ENCODE measurements around the gene JMY. TPM values are rescaled to one million over a fixed set of nuclear protein-coding genes. Genes with fewer than 3 reads are reported as not detected.

JMY gene
- total RNA-seq, 1 experiment from 2014 or later, result 15.6 TPM

DNA sequence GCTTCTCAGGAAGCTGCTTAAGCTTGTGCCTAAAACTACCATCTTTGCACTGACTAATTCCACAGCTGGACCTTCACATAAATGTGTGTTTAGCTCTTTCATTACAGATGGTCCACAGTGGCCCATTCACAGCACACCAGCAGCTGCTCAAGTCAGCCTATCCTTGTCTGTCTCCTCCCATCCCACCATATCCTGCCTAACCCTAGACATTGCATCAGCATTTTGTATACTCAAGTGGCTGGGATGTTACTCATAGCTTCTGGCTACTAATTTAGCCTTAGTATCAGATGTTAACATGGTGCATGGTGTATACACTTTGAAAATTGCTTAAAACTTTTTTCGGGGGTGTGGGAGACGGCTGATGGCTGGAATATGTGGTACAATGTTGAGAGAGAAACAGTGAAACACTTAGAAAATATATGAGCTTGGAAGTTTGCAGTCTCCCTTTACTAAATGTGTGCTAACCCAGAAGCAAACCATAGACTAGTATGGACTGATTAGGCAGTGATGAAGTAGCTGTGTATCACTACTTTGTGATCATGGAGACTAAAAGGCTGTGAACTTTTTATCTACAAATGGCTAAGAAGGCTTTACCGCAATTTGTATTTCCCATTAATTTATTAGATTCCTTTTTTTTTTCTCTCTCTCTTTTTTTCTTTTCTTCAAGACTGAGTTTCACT is 83.1 kb downstream of the JMY start (continued):
- TF ChIP-seq, protein P1, sequence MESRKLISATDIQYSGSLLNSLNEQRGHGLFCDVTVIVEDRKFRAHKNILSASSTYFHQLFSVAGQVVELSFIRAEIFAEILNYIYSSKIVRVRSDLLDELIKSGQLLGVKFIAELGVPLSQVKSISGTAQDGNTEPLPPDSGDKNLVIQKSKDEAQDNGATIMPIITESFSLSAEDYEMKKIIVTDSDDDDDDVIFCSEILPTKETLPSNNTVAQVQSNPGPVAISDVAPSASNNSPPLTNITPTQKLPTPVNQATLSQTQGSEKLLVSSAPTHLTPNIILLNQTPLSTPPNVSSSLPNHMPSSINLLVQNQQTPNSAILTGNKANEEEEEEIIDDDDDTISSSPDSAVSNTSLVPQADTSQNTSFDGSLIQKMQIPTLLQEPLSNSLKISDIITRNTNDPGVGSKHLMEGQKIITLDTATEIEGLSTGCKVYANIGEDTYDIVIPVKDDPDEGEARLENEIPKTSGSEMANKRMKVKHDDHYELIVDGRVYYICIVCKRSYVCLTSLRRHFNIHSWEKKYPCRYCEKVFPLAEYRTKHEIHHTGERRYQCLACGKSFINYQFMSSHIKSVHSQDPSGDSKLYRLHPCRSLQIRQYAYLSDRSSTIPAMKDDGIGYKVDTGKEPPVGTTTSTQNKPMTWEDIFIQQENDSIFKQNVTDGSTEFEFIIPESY (IDR thresholded peaks at IDR 0.05; ENCODE audit: extremely low read depth, insufficient replicate concordance, low read length), result no peak

GRCh38 chr5:79329453-79329852 is 93.5 kb downstream of the JMY start:
- no peak for ATAC-seq
- POLR2A ChIA-PET, result no interaction called here

More at GRCh38 chr5:79329453-79329852, 93.5 kb downstream of the JMY start:
- TF ChIP-seq, protein P2, sequence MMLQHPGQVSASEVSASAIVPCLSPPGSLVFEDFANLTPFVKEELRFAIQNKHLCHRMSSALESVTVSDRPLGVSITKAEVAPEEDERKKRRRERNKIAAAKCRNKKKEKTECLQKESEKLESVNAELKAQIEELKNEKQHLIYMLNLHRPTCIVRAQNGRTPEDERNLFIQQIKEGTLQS (IDR thresholded peaks at IDR 0.05), result no peak
- TF ChIP-seq CEBPB (IDR thresholded peaks at IDR 0.05; ENCODE audit: low read depth), result no peak
- TF ChIP-seq POLR2A (IDR thresholded peaks at IDR 0.05; ENCODE audit: borderline replicate concordance, extremely low read depth, insufficient read depth, insufficient read length), result no peak
- no peak for TF ChIP-seq FOSL1 (IDR thresholded peaks at IDR 0.05; ENCODE audit: low read depth)
- TF ChIP-seq SRF (IDR thresholded peaks at IDR 0.05; ENCODE audit: low read depth), result no peak
- no peak for TF ChIP-seq EZH2phosphoT487 (IDR thresholded peaks at IDR 0.05; ENCODE audit: borderline replicate concordance)
- TF ChIP-seq CBX3 (IDR thresholded peaks at IDR 0.05; ENCODE audit: low read depth), result no peak
- no peak for TF ChIP-seq TCF7L2 (IDR thresholded peaks at IDR 0.05; ENCODE audit: borderline replicate concordance, extremely low read depth, insufficient read depth, insufficient read length)
- TF ChIP-seq JUND (IDR thresholded peaks at IDR 0.05), result no peak
- TF ChIP-seq YY1 (IDR thresholded peaks at IDR 0.05; ENCODE audit: extremely low read depth, insufficient replicate concordance, low read depth, low read length), result no peak
- TF ChIP-seq MAX (IDR thresholded peaks at IDR 0.05), result no peak
- TF ChIP-seq EGR1 (IDR thresholded peaks at IDR 0.05; ENCODE audit: low read depth), result no peak
- no peak for TF ChIP-seq RAD21 (IDR thresholded peaks at IDR 0.05; ENCODE audit: low read depth)
- TF ChIP-seq POLR2AphosphoS5 (IDR thresholded peaks at IDR 0.05; ENCODE audit: low read depth, low read length), result no peak
- TF ChIP-seq SIN3A (IDR thresholded peaks at IDR 0.05; ENCODE audit: low read depth), result no peak
- TF ChIP-seq EZH2 (IDR thresholded peaks at IDR 0.05), result no peak
- TF ChIP-seq SP1 (IDR thresholded peaks at IDR 0.05; ENCODE audit: low read depth), result no peak
- no peak for TF ChIP-seq REST (IDR thresholded peaks at IDR 0.05; ENCODE audit: low read depth)
- Histone ChIP-seq H3K27ac (ENCODE audit: low read depth, low read length) (no peak overlapping the region), H3K9me3 (ENCODE audit: control insufficient read depth in 1 of 2, insufficient read depth in 1 of 2, low read depth in 1 of 2, low read length in 2 of 2) (no peaks in the 10 kb centered on the region), H3K9ac (ENCODE audit: low read length) (no peak overlapping the region), H4K20me1 (ENCODE audit: insufficient read depth) (no peaks in the 10 kb centered on the region), H3K79me2 (ENCODE audit: insufficient read depth, low read length) (no peaks in the 10 kb centered on the region), H3K4me2 (ENCODE audit: low read length) (no peak overlapping the region), H2AFZ (ENCODE audit: low read depth, low read length, poor library complexity, severe bottlenecking) (no peak overlapping the region), H3K36me3 (ENCODE audit: control insufficient read depth in 1 of 2, insufficient read depth in 2 of 2, low read length in 2 of 2) (no peaks in the 10 kb centered on the region), H3K4me1 (ENCODE audit: control insufficient read depth in 1 of 2, insufficient read depth in 2 of 2, low read length in 2 of 2) (no peaks in the 10 kb centered on the region), H3K27me3 (ENCODE audit: insufficient read depth, low read length) (no peaks in the 10 kb centered on the region), H3K4me3 (replicated peaks in 1 of 2; ENCODE audit: low read depth in 1 of 2, low read length in 2 of 2) (no peak overlapping the region), H3K9me2 (ENCODE audit: insufficient read depth) (no peaks in the 10 kb centered on the region)
- ChIA-PET CTCF (no interaction called here), RAD21 (ENCODE audit: low non-redundant PET in 1 of 2, low total read pairs in 2 of 2, uncharacterized antibody in 2 of 2, unreplicated experiment in 2 of 2) (no interaction called here)
- TSS peak; percentile 7 for BruUV-seq (replicated peaks)
- DNase-seq (ENCODE audit: low read depth, low spot score), result no peak
- intact Hi-C loops (cut with micrococcal nuclease), result loop anchor here (10.0 kb wide), 1 partner anchor 65 kb away; no protein-coding TSS in a partner anchor

All from HCT116 (cell line).